ENCODE results near the gene ETV6.
"Not testable (repeated sequence)": the region's sequence is repeated elsewhere in the genome, so short reads cannot be mapped to it uniquely, and the experiment has no call there.

Gene ETV6

DNA sequence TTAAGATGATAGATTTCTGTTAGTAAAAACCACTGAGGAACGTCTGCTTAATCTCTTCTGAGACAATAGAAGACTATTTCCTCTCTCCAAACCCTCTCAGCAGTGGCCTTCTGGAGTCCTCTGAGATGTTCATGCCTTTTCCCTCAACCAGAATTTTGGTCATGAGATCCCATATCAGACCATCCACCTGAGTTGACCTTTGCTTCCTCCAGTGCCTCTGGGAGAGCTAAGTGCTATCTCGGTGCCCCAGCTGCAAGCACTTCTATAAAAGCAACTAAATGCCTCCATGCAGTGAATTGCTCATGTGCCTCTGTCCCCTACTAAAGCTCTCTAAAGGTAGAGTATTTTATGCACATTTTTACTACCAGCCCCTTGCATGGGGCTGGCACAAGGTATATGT is 248.4 kb downstream of the ETV6 start:
- no peak for DNase-seq

DNA sequence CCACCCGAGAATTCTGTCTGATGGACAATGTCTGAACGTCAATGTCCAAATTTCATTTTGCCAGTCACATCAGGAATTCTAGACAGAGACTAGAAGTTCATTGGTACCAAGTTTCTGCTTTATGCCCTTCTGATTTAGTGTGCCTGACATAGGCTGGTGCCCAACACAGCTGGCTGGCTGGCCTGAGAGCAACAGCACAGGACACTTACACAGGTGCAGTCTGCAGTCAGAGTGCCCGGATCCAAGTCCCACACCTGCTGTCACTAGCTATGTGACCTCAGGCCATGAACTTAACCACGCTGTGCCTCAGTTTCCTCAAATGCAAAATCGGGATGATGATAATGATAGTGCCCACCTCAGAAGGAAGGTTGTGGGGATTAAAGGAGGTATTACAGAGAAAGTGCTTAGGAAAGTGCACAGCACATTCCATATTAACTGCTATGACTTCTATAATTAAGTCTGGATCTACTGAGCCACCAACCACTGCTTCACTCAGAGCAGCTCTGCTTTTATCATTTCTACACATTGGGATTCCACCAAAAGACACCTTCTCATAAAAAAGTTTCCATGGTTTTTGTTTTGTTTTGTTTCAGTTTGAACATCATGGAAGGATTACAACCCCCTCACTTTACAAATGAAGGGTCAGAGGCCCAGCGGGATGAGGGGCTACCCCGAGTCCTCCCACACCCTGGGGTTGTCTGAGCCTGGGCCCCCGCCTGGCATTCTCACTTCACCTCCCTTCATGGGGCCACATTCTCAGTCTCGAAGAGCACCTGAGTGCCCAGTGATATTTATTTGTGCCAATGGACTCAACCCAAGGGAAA is 252.4 kb downstream of the ETV6 start:
- DNase-seq: no peak

DNA sequence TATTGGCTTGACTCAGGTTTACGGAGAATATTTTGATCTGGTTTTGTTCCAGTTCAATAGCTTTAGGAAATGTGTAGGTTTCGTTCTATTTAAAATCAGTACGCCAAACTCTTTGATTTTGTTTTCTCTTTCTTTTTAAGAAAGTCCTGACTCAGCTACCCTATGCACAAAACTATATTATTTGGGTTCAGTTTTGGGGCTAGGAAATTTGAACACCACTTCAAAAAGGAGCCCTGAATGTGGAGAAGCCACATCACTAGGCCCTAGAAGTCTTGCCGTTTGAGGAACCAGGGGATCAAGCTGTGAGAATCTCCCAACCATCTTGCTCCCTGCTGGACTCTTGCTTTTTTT is 253.0 kb downstream of the ETV6 start:
- DNase-seq: no peak

DNA sequence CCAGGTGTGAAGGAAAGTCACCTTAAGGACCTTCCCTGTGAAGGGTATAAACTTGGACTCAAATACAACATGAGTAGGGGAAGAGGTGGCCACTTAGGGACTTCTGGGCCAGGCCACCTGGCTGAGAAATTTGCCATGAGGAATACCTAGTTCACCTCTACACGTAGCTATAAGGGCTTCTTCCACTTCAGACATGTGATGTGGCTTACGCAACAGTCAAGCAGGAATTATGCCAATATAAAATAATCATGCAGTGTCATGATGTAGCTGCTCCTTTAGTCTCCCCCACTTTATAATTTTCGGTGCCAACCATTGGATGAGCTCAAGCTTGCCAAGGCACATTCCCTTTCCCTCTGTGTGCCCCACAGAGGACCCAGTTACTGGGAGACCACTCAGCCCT is 254.7 kb downstream of the ETV6 start:
- no peak for DNase-seq

DNA sequence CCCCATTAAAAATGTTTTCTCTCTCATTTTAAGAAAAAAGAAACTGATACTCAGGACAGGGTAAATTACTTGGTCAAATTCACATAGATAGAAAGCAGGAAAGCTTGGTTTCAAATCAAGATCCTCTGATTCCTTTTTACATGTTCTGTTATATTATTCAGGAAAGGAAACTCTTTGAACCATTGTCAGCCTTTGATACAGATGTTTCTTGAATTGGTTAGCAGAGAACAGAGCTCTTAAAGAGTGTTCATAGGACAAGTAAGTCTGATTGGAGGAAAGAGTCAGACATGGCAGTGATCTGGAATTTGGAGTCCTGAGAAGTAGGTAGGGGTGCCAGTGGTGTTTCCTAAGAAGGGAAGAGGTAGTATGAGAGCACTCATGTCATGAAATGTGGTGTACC is 256.1 kb downstream of the ETV6 start:
- no peak for DNase-seq

DNA sequence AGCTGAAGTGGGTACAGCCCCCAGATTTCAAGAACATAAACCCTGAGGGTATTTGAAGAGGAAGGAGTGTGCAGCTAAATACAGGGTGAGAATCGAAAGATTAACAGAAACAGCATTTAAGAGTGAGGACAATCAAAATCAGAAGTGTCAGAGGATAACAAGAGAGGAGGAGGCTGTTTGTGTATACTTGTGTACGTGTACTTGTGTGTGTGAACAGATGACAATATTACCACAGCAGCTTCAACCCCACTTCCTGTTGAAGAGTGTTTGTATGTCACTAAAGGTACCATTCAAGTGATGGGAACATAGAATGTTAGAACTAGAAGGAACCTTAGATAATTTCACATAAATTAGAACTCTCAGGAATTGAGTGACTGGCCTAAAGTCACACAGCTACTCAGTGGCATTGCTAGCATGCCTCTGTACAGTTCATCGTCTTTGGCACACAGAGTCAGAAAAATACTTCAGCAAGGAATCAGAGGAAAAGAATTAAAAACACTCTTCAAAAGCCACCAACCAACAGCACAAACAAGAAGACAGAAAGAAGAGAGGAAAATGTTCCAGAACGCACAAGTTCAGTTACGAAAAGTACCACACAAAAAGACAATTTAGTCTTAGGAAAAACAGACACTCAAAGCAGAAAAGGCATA is 256.9 kb downstream of the ETV6 start:
- no peak for DNase-seq

DNA sequence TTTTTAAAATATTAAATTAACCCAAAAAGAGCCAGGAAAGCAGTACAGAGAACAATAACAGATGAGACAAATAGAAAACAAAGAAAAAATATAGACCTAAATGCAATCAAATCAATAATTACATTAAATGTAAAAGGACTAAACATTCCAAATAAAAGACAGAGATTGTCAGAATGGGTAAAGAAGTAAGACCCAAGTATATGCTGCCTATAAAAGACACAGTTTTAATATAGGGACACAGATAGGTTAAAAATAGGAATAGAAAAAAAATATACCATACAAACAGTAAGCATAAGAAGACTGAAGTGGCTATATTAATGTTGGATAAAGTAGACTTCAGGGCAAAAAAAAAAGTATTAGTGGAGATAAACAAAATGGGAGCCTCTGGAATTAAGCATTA is 258.2 kb downstream of the ETV6 start:
- DNase-seq: no peak

DNA sequence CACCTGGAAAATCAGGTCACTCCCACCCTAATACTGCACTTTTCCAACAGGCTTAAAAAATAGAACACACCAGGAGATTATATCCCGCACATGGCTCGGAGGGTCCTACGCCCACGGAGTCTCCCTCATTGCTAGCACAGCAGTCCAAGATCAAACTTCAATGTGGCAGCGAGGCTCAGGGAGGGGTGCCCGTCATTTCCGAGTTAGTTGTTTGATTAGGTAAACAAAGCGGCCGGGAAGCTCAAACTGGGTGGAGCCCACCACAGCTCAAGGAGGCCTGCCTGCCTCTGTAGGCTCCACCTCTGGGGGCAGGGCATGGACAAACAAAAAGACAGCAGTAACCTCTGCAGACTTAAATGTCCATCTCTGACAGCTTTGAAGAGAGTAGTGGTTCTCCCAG is 259.9 kb downstream of the ETV6 start:
- not testable (repeated sequence) for DNase-seq

DNA sequence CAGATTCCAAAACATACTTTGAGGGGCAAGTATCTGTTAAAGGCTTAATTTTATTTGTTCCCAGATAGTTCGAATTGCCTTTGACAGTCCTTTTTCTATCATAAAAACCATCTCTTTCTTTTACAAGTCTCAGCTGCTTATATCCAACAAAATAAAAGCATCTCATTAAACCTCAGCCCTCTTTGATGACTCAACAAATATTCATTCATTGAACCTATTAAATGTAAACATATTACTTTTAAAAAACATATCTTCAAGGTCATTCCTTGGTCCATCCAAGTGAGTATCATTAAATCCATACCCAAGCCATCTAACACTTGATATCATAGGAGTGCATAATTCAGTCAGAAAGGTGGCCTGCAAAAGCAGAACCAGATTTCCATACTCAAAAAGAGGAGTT is 266.6 kb downstream of the ETV6 start:
- DNase-seq: no peak

DNA sequence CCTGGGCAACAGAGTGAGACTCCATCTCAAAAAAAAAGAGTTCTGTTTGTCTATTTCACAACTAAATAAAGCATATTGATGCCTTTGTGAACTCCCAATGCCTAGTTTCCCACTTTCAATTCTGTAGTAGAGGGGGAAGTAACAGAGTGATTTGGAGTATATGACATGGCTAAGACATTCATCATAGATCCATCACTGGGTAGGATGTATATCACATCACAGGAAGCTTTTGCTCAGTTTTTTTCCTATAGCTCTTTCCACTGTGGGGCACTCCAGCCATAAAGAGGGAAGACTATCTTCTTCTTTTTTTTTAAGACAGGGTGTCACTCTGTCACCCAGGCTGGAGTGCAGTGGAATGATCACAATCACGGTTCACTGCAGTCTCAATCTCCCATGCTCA is 267.3 kb downstream of the ETV6 start:
- no peak for DNase-seq

DNA sequence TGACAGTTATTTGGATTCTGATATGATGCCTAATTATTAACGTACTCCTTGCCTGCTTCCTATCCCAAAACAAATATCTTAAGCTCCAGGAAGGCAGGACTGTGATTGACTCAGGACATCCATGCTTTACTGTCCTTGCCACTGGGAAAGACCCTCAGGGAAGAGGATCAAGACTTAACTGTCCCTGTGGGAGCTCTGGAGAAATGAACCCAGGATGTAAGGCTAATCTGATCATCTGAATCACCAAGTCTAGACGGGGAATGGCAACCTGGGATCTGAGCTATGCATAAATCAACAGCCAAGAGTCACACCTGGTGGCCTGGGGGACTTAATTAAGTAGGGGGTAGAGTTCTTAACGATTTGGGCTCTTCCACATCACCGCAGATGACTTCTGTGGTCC is 268.0 kb downstream of the ETV6 start:
- DNase-seq: no peak

DNA sequence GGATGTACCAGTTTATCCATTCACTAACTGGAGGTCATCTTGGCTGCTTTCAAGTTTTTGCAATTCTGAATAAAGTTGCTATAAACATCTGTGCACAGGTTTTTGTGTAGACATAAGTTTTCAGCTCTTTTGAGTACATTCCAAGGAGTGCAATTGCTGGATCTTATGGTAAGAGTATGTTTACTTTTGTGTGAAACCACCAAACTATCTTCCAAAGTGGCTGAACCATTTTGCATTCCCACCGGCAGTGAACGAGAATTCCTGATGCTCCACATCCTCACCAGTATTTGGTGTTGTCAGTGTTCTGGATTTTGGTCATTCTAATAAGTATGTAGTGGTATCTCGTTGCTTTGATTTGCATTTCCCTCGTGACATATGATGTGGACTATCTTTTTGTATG is 270.8 kb downstream of the ETV6 start:
- DNase-seq: no peak

DNA sequence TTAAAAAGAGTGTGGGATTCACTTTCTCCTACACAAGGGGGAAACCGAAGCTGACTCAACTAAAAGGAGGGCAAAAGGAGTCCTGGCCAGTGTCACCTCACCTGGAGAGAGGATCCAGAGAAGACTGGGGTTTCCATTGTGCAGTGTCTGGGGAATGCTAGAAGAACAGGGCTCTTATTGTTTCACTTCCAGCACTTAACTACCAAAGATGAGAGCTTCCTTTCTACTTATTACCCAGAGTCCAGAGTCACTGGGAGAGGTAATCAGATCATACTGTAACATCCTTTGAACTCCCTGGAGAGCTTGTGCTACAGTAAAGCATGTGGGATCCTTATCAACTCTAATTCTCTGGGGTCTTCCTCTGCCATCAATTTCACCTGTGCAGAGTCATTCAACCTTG is 272.9 kb downstream of the ETV6 start:
- DNase-seq: no peak

DNA sequence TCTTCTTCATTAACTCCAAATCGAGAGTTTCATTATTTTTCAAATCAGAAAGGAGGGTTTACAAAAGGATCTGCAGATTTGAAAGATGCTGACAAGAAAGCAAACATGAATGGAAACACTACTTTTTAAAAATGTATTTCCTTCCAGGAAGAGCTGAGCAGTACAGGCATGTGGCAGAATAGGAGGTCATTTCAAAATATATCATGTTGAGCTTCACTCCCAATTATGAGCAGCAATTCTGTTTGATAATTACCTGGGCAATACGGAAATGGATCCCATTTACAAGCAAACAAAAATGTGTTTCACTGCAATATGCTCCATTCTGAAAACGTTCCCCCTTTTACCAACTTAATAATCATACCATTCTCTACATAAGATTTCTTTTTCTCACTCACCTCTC is 273.6 kb downstream of the ETV6 start:
- DNase-seq: no peak

DNA sequence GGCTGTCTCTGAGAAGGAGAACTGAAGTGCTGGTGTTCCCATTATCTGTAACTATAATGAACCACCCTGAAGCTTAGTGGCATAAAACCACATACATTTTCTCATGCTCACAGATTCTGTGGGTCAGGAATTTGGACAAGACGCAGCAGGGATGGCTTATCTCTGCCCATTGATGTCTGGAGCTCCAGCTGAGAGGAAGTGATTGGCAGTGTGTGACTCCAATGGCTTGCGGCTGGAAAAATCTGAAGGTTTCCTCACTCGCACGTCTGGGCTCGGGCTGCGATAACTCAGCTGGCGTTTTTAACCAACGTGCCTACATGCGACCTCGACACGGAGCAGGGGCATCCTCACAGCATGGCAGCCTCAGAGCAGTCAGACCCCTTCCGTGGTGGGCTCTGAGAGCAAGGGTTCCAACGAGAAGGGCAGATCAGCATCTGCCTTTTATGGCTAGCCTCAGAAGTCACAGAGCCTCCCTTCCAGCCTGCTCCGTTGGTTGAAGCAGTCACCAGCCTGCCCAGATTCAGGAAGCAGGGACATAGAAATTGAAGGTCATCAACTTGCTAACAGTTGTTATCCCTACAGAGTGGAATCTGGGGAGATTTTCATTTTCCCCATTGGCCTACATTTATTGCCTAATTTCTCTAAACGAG is 277.9 kb downstream of the ETV6 start:
- DNase-seq: no peak

DNA sequence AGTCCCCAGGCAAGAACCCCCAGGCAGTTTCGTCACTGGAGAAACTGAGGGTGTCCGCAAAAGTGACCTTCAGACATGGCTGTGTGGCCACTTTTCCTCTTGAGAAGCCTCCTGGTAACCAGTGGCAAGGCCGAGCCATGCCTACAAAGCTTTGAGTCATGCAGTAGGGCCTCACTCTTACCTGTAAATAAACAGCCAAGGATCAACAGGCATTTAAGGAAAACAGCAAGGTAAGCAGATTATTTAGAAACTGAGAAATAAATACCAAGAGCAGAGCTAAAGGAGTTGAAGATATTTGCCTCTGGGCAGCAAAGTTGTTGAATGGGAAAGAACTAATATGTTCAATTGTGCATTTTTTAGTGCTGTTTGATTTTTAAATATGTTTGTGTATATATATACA is 280.2 kb downstream of the ETV6 start:
- DNase-seq: no peak

DNA sequence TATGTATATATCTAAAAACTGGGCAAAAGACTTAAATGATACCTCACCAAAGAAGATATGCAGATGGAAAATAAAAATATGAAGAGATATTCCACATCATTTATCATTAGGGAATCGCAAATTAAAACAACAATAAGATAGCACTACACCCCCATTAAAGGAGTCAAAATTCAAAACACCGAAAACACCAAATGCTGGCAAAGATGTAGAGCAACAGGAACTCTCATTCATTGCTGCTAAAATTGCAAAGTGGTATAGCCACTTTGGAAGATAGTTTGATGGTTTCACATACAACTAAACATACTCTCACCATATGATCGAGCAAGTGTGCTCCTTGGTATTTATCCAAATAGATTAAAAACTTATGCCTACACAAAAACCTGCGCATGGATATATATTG is 289.7 kb downstream of the ETV6 start:
- DNase-seq: no peak

DNA sequence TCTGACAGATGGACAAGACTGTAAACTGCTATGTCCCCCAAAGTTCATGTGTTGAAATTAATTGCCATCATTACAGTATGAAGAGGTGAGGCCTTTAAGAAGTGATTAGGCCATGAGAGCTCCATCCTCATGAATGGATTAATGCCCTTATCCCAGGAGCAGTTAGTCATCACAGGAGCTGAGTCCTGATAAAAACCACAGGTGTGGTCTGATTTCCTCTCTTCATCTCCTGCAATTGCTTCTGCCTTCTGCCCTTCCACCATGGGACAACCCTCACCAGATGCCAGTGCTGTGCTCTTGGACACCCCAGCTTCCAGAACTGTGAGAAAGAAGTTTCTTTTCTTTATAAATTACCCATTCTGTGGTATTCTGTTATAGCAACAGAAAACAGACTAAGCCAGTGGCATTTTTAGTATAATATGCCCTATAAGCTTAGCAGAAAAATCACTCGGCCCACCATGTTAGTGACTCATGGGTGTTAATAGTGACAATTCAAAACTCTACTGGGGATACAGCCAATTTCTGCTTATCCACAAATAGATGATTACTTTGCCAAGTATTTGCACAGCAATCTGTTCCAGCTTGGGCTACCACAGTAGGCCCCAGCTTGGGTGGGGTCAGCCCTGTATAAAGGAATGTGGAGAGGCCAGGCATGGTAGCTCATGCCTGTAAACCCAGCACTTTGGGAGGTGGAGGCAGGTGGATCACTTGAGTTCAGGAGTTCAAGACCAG is 292.3 kb downstream of the ETV6 start:
- no peak for DNase-seq

DNA sequence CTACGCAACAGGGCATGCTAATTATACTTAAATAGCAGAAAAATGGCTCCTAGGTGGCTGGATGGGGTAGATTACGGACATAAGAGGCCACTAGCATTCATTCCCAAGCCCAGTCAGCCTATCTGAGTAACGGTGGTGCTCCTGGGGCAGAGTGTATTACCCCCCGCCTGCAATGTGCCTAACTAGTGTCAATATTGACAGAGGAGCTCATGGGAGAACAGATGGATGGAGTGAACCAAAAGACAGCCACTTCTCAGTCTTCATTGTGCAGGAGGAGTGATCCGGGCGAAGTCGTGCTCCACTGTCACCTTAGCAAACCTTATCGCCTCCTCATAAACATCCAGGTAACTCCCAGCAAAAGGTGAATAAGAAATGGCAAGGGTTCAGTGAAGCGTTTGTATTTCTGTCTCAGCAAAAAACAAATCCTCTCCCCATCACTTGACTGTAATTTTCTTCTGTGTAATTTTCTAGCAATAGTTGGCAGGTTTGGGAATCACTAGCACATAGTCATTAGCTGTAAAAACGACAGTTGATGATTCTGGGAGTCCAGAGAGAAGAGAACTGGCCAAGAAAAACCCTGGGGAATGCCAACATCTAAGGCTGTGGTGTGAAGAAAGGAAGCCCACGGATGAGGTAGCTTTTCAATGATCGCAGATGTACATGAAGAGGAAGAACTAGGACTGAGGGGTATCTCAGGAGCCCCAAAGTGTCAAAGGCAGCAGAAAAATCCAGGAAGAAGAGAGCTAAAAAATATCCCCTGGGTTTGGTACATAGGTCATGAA is 294.6 kb downstream of the ETV6 start:
- no peak for DNase-seq

Data from cerebellar nuclear complex (tissue), 1 donor.